HCT116 (cell line): Measurements from ENCODE around the gene KMT2E. TPM values are rescaled to one million over a fixed set of nuclear protein-coding genes. Genes with fewer than 3 reads are reported as not detected.

ENCODE experiments used
- ATAC-seq: fragments of 200-7000 bp; cut with Tn5 transposase; 2 replicates; pipeline ENCODE4 v1.9.1; 2020; ENCODE audit warnings: mild to moderate bottlenecking, moderate library complexity
- BruUV-seq: library from RNA; stranded (reverse); fragments of 400-500 nt; replicated peaks from 2 replicates; lab custom pipeline; 2021; lab: Mats Ljungman, UMichigan
- CTCF ChIA-PET: fragments of 300-600 bp; sonication (Branson Sonifier 250); formaldehyde crosslinking; loops from one replicate; lab custom pipeline; 2021; ENCODE audit warnings: antibody characterized with exemption; lab: Charles Lee
- POLR2A ChIA-PET: fragments of 300-600, 350-600 bp; sonication (Branson Sonifier 250); formaldehyde crosslinking; loops from one replicate; lab custom pipeline; 2021; ENCODE audit warnings: antibody characterized with exemption; lab: Charles Lee
- RAD21 ChIA-PET, 2 experiments: fragments of 300-600 bp; sonication (Branson Sonifier 250); formaldehyde crosslinking; loops; one replicate each; lab custom pipeline; 2023; ENCODE audit warnings: low total read pairs in 2 of 2; ENCODE audit not compliant: uncharacterized antibody in 2 of 2, unreplicated experiment in 2 of 2, low non-redundant PET in 1 of 2; lab: Charles Lee
- DNase-seq: peaks from one replicate; pipeline ENCODE4 v3.0.0-alpha.2; 2010; ENCODE audit warnings: low read depth, low spot score
- H2AFZ ChIP-seq: fragments of 200-600 bp; shearing (Covaris generic), sonication (generic); 2 replicates; pipeline ENCODE4 v1.6.1; 2017; ENCODE audit warnings: low read depth, mixed run types, mixed read lengths, antibody characterized with exemption, low read length; ENCODE audit not compliant: poor library complexity, severe bottlenecking
- H3K27ac ChIP-seq: 2 replicates; pipeline ENCODE4 v1.5.1; 2012; ENCODE audit warnings: low read depth, low read length
- H3K27me3 ChIP-seq: fragments of 200-600 bp; sonication (generic); 2 replicates; pipeline ENCODE4 v1.6.1; 2016; ENCODE audit warnings: mixed run types, low read length, mixed read lengths; ENCODE audit not compliant: insufficient read depth
- H3K36me3 ChIP-seq, 2 experiments: fragments of 200-500 bp in 1 of 2; fragments of 200-600 bp in 1 of 2; sonication (Bioruptor generic) in 1 of 2; sonication (generic) in 1 of 2; 2 replicates each; pipeline versions ENCODE4 v1.5.1 to v1.6.1; 2014 to 2016; ENCODE audit warnings: low read length in 2 of 2, inconsistent platforms in 1 of 2, mixed read lengths in 1 of 2, mixed run types in 1 of 2; ENCODE audit not compliant: insufficient read depth in 2 of 2, control insufficient read depth in 1 of 2
- H3K4me1 ChIP-seq, 2 experiments: fragments of 200-600 bp in 1 of 2; sonication (generic) in 1 of 2; 2 replicates each; pipeline versions ENCODE4 v1.5.1 to v1.6.1; 2012 to 2017; ENCODE audit warnings: low read length in 2 of 2, inconsistent platforms in 1 of 2, mild to moderate bottlenecking in 1 of 2, mixed read lengths in 1 of 2, mixed run types in 1 of 2, moderate library complexity in 1 of 2; ENCODE audit not compliant: insufficient read depth in 2 of 2, control insufficient read depth in 1 of 2
- H3K4me2 ChIP-seq: fragments of 200-600 bp; sonication (generic); 2 replicates; pipeline ENCODE4 v1.6.1; 2017; ENCODE audit warnings: mixed run types, low read length, mixed read lengths
- H3K4me3 ChIP-seq, 2 experiments: fragments of 200-600 bp in 1 of 2; sonication (generic) in 1 of 2; replicated peaks in 1 of 2; 2 replicates each; pipeline ENCODE4 v1.5.1; 2011 to 2016; ENCODE audit warnings: low read length in 2 of 2, control low read depth in 1 of 2, low read depth in 1 of 2, mild to moderate bottlenecking in 1 of 2, mixed read lengths in 1 of 2, mixed run types in 1 of 2
- H3K79me2 ChIP-seq: fragments of 200-600 bp; sonication (generic); 2 replicates; pipeline ENCODE4 v1.6.1; 2017; ENCODE audit warnings: mild to moderate bottlenecking, mixed run types, low read length, moderate library complexity, mixed read lengths; ENCODE audit not compliant: insufficient read depth
- H3K9ac ChIP-seq: fragments of 200-600 bp; sonication (generic); 2 replicates; pipeline ENCODE4 v1.6.1; 2016; ENCODE audit warnings: low read length, mixed read lengths
- H3K9me2 ChIP-seq: fragments of 200-600 bp; sonication (generic), shearing (Covaris generic); 2 replicates; pipeline ENCODE4 v1.6.1; 2017; ENCODE audit warnings: mixed run types, mild to moderate bottlenecking, moderate library complexity; ENCODE audit not compliant: insufficient read depth
- H3K9me3 ChIP-seq, 2 experiments: fragments of 200-500 bp in 1 of 2; fragments of 200-600 bp in 1 of 2; sonication (Bioruptor generic) in 1 of 2; sonication (generic) in 1 of 2; 2 replicates each; pipeline ENCODE4 v1.6.1; 2014 to 2017; ENCODE audit warnings: low read length in 2 of 2, mixed read lengths in 2 of 2, inconsistent platforms in 1 of 2, low read depth in 1 of 2, mild to moderate bottlenecking in 1 of 2, mixed run types in 1 of 2, moderate library complexity in 1 of 2; ENCODE audit not compliant: control insufficient read depth in 1 of 2, insufficient read depth in 1 of 2
- H4K20me1 ChIP-seq: fragments of 200-600 bp; sonication (generic), shearing (Covaris generic); 2 replicates; pipeline ENCODE4 v1.6.1; 2017; ENCODE audit warnings: mixed run types, mild to moderate bottlenecking, moderate library complexity; ENCODE audit not compliant: insufficient read depth
- ELF1 ChIP-seq: IDR thresholded peaks from 2 replicates; pipeline ENCODE4 v1.6.1; 2012; ENCODE audit warnings: low read depth, borderline replicate concordance
- RAD21 ChIP-seq: IDR thresholded peaks from 2 replicates; pipeline ENCODE4 v1.6.1; 2012; ENCODE audit warnings: low read depth, mild to moderate bottlenecking
- SRF ChIP-seq: IDR thresholded peaks from 2 replicates; pipeline ENCODE4 v1.6.1; 2012; ENCODE audit warnings: low read depth
- TCF7L2 ChIP-seq: IDR thresholded peaks from 2 replicates; pipeline ENCODE4 v1.7.0; 2011; ENCODE audit warnings: borderline replicate concordance, inconsistent platforms; ENCODE audit not compliant: insufficient read depth, insufficient read length; ENCODE audit errors: extremely low read depth
- ZFX ChIP-seq: fragments of 450-650 bp; IDR thresholded peaks from 2 replicates; pipeline ENCODE4 v1.6.1; 2017
- intact Hi-C: fragments of 100-400 bp; cut with micrococcal nuclease; formaldehyde crosslinking; loops from 2 replicates; pipeline ENCODE4 v1.10.0; 2022
- total RNA-seq: library from RNA; stranded (reverse); gene quantifications from one replicate; pipeline ENCODE4 v1.2.1, GENCODE V29; 2021; ENCODE audit not compliant: unreplicated experiment

The KMT2E gene
- total RNA-seq, 1 experiment from 2014 or later: 39.8 TPM

DNA sequence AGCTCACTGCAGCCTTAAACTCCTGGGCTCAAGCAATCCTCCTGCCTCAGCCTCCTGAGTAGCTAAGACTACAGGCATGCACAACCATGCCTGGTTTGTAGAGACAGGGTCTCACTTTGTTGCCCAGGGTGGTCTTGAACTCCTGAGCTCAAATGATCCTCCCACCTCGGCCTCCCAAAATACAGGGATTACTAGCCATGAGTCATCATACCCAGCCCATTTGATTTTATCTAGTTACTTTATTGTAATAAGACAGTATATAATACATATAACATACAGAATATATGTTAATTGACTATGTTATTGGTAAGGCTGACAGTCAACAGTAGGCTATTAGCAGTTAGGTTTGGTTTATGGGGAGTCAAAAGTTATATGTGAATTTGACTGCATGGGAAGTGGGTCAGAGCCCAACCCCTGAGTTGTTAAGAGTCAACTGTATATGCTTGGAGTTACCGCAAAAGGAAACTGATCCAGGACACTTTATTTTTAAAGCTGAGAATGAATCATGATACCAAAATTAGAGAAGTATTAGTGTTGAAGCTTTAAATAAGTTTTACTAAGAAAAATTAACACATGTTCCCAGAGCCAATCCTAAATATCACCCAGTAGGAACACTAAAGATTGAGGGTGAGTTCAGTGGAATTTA is 20.7 kb upstream of the KMT2E start:
- POLR2A ChIA-PET: no interaction called here
- RAD21 ChIA-PET: no interaction called here
- H3K9ac ChIP-seq: no peak overlapping the region
- H3K4me1 ChIP-seq: peaks cover 0 to 6% of the 10 kb centered on the region in 2 experiments; a peak in 1 of 4 replicates
- TF ChIP-seq SRF (no peak), ELF1 (no peak), ZFX (no peak), TCF7L2 (no peak)
- TF ChIP-seq, all 23 proteins: peak for 0
- H2AFZ ChIP-seq: no peak overlapping the region
- H3K4me2 ChIP-seq: no peak overlapping the region
- H3K9me2 ChIP-seq: no peaks in the 10 kb centered on the region
- BruUV-seq: no TSS peak
- no peaks in the 10 kb centered on the region for H3K27me3 ChIP-seq
- intact Hi-C loops: no loop called here
- H3K4me3 ChIP-seq: no peak overlapping the region
- H3K36me3 ChIP-seq: no peaks in the 10 kb centered on the region
- H3K79me2 ChIP-seq: no peaks in the 10 kb centered on the region; the same call in none of the 2 replicates
- CTCF ChIA-PET: interaction anchor here (1.0 kb wide), 1 partner anchor 13 kb away, joined by 3 read pairs; no protein-coding TSS in a partner anchor
- H3K27ac ChIP-seq: no peak overlapping the region
- no peak for DNase-seq
- no peak for ATAC-seq
- H3K9me3 ChIP-seq: no peaks in the 10 kb centered on the region
- peaks cover 16% of the 10 kb centered on the region; the same call in 1 of the 2 replicates for H4K20me1 ChIP-seq

DNA sequence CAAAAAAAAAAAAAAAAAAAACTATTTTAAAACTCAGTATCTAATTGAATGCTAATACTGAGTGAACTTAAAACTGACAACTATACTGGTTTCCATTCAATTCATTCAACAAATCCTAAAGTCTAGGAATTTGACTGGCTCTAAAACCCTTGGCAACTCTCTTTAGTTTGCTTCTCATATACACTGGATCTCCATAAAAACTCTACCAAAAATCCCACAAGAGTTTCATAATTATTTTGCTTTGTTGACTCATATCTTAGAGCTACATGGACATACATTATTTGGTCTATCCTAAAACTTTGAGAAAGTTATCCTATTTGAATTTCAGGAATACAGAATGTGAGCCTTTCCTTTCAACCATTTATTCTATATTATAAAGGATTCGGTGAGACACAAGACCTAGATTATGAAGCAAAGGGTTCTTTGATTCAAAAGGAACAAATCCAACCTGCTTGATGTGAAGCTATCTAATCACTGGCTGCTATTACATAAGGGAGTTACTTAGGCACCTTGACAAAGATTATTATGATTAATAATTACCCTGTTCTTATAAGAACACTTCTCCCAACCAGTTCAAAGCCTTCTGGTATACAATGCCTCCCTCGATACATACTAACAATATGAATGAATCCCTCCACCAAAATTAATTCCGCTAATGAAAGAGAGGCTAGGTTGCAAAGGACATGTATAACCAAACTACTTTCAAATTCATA is 15.8 kb upstream of the KMT2E start:
- ChIA-PET RAD21 (no interaction called here), CTCF (interaction anchor here (1.1 kb wide), 1 partner anchor 17 kb away, joined by 3 read pairs; no protein-coding TSS in a partner anchor)
- BruUV-seq: no TSS peak
- intact Hi-C loops: no loop called here
- Histone ChIP-seq H3K27me3 (no peaks in the 10 kb centered on the region), H2AFZ (no peak overlapping the region), H3K9me3 (no peaks in the 10 kb centered on the region), H3K79me2 (no peaks in the 10 kb centered on the region; the same call in none of the 2 replicates), H3K36me3 (no peaks in the 10 kb centered on the region), H4K20me1 (peaks cover 28% of the 10 kb centered on the region; the same call in 1 of the 2 replicates)
- no peak for TF ChIP-seq RAD21
- TF ChIP-seq, all 23 proteins: peak for 0
- POLR2A ChIA-PET: no interaction called here
- Histone ChIP-seq H3K27ac (no peak overlapping the region), H3K9me2 (no peaks in the 10 kb centered on the region), H3K9ac (no peak overlapping the region), H3K4me1 (peaks cover 3 to 4% of the 10 kb centered on the region in 2 experiments), H3K4me2 (no peak overlapping the region), H3K4me3 (no peak overlapping the region)
- no peak for ATAC-seq
- DNase-seq: no peak
